Immature natural killer cell (primary cell): ENCODE data around the gene PEX3. TPM values are rescaled to one million over a fixed set of nuclear protein-coding genes. Genes with fewer than 3 reads are reported as not detected.
A peak's percentile ranks its signal among the peaks of the same experiment; 100 is the strongest.

Experiments used
- DNase-seq, 3 donors: peaks; one replicate each; pipeline ENCODE4 v3.0.0; 2022; ENCODE audit warnings: mixed read lengths in 1 of 3
- H3K27ac Mint-ChIP-seq, 6 donors: one replicate each; pipeline ENCODE4 v1.8.0; 2020; ENCODE audit warnings: mixed read lengths in 6 of 6, mild to moderate bottlenecking in 5 of 6, inconsistent platforms in 4 of 6, moderate library complexity in 3 of 6
- H3K27me3 Mint-ChIP-seq, 3 donors: one replicate each; pipeline ENCODE4 v1.8.0; 2020 to 2021; ENCODE audit warnings: low read depth in 3 of 3, mild to moderate bottlenecking in 3 of 3, mixed read lengths in 3 of 3, moderate library complexity in 3 of 3, inconsistent platforms in 1 of 3
- H3K36me3 Mint-ChIP-seq, 3 donors: one replicate each; pipeline ENCODE4 v1.8.0; 2020; ENCODE audit warnings: mixed read lengths in 3 of 3, inconsistent platforms in 2 of 3, mild to moderate bottlenecking in 2 of 3
- H3K4me1 Mint-ChIP-seq, 2 donors: one replicate each; pipeline ENCODE4 v1.8.0; 2020; ENCODE audit warnings: inconsistent platforms in 2 of 2, mild to moderate bottlenecking in 2 of 2, mixed read lengths in 2 of 2, moderate library complexity in 1 of 2
- H3K4me3 Mint-ChIP-seq, 5 donors: one replicate each; pipeline ENCODE4 v1.8.0; 2020; ENCODE audit warnings: mild to moderate bottlenecking in 5 of 5, mixed read lengths in 5 of 5, inconsistent platforms in 3 of 5, moderate library complexity in 3 of 5
- H3K9me3 Mint-ChIP-seq, 6 donors: one replicate each; pipeline ENCODE4 v1.8.0; 2020; ENCODE audit warnings: mild to moderate bottlenecking in 6 of 6, mixed read lengths in 6 of 6, inconsistent platforms in 4 of 6, moderate library complexity in 3 of 6
- polyA plus RNA-seq, 3 donors: library from polyadenylated mRNA; unstranded; fragments of 300-500 nt; fragmentation: Illumina TruSeq; gene quantifications; one replicate each; pipeline ENCODE4 v1.2.3, GENCODE V29; 2021

Gene PEX3
- polyA plus RNA-seq, 3 donors from 2014 or later, result 12.5 to 16.6 (median 14.2) TPM

- Mint-ChIP-seq H3K27ac (no peak overlapping the region), H3K4me3 (no peak overlapping the region), H3K4me1 (no peaks in the 10 kb centered on the region), H3K27me3 (peaks cover 0 to 2% (median 0%) of the 10 kb centered on the region in 3 donors), H3K9me3 (no peaks in the 10 kb centered on the region), H3K36me3 (peaks cover 0 to 12% (median 0%) of the 10 kb centered on the region in 3 donors)
- DNase-seq, result no peak
Observed at GRCh38 chr6:143522039-143522600, 71.5 kb downstream of the PEX3 start.

- Mint-ChIP-seq H3K9me3 (peaks cover 0 to 1% (median 0%) of the 10 kb centered on the region in 6 donors), H3K4me3 (no peak overlapping the region), H3K27ac (no peak overlapping the region)
Observed at GRCh38 chr6:143525356-143525755, 74.8 kb downstream of the PEX3 start.

GRCh38 chr6:143527677-143528076, 77.1 kb downstream of the PEX3 start:
- Mint-ChIP-seq H3K9me3 (peaks cover 0 to 1% (median 0%) of the 10 kb centered on the region in 6 donors), H3K4me3 (no peak overlapping the region), H3K27ac (no peak overlapping the region), H3K4me1 (peaks cover 9 to 12% of the 10 kb centered on the region in 2 donors), H3K27me3 (no peaks in the 10 kb centered on the region), H3K36me3 (peaks cover 0 to under 1% (median 0%) of the 10 kb centered on the region in 3 donors)
- DNase-seq, result no peak

More at GRCh38 chr6:143525356-143525755, 74.8 kb downstream of the PEX3 start:
- no peak for DNase-seq
- H3K36me3 Mint-ChIP-seq, result peaks cover 0 to 9% (median 0%) of the 10 kb centered on the region in 3 donors
- peaks cover 0 to 2% (median 0%) of the 10 kb centered on the region in 3 donors for H3K27me3 Mint-ChIP-seq
- H3K4me1 Mint-ChIP-seq, result peaks cover 9 to 12% of the 10 kb centered on the region in 2 donors

DNA sequence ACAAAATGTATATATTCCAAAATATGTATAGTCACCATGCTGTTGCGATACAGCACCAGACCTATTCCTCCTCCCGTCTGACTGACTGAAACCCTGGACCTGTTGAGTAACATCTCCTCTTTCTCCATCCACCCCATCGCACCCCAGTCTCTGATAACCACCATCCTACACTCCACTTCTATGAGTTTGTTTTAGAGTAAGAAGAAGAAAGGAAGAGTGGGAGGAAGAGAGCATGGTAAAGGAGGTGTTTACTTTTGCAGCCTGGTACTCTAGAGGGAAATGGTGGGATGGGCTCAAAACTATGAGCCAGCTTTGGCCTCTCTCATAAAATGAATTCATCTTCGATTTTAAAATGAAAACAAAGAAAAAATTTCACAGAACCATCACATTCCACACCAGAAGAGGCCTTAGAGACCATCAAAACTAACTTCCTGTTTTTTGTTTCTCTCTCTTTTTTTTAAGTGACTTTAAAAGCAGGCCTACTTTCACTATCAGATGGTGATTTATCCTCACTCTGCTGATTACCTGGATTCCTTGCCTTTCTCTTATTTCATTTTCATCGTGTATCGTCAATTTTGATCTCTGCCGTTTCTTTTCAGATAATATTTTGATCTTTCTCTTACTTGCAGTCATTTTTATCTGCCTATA, 77.7 kb downstream of the PEX3 start:
- peak overlapping the region; percentile 29 to 80 (median 72) for H3K27ac Mint-ChIP-seq
- H3K4me1 Mint-ChIP-seq, result peaks cover 9 to 12% of the 10 kb centered on the region in 2 donors
- peak overlapping the region in 2 of 5 donors; percentile 23 to 45 for H3K4me3 Mint-ChIP-seq
- no peaks in the 10 kb centered on the region for H3K27me3 Mint-ChIP-seq
- no peak for DNase-seq
- H3K36me3 Mint-ChIP-seq, result no peaks in the 10 kb centered on the region
- peaks cover 0 to 1% (median 0%) of the 10 kb centered on the region in 6 donors for H3K9me3 Mint-ChIP-seq

- no peak overlapping the region for H3K4me3 Mint-ChIP-seq
- no peak for DNase-seq
- no peaks in the 10 kb centered on the region for H3K27me3 Mint-ChIP-seq
Observed at GRCh38 chr6:143529095-143529494, 78.5 kb downstream of the PEX3 start.

GRCh38 chr6:143531720-143532499, 81.3 kb downstream of the PEX3 start:
- Mint-ChIP-seq H3K27me3 (peaks cover 0 to 2% (median 0%) of the 10 kb centered on the region in 3 donors), H3K27ac (no peak overlapping the region), H3K4me1 (peaks cover 14 to 20% of the 10 kb centered on the region in 2 donors), H3K4me3 (no peak overlapping the region), H3K36me3 (no peaks in the 10 kb centered on the region), H3K9me3 (peaks cover 0 to 1% (median 0%) of the 10 kb centered on the region in 6 donors)
- DNase-seq, result no peak

More at GRCh38 chr6:143529095-143529494, 78.5 kb downstream of the PEX3 start:
- Mint-ChIP-seq H3K9me3 (peaks cover 0 to 1% (median 0%) of the 10 kb centered on the region in 6 donors), H3K27ac (peak overlapping the region in 1 of 6 donors; percentile 76), H3K36me3 (no peaks in the 10 kb centered on the region), H3K4me1 (peaks cover 9 to 12% of the 10 kb centered on the region in 2 donors)

DNA sequence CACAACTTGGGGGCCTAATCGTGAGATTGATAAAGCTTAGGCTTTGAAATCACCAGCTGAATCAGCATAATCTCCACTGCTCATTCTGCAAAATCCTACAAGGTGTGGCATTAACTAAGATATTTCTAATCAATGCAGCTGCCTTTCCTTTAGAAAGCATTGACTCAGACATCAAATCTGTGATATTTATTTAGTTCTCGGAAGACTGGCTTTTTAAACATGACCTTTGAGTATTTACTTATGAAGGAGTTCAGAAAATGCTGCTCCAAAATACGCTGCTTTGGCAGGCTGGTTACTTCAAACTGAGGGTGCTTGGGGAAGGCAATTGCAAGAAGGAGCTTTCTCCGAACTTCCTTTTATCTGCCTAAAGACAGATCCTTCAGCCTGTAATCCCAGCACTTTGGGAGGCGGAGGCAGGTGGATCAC, 84.6 kb downstream of the PEX3 start:
- Mint-ChIP-seq H3K9me3 (no peaks in the 10 kb centered on the region), H3K4me3 (peak overlapping the region in 3 of 5 donors; percentile 4 to 28 (median 18)), H3K36me3 (no peaks in the 10 kb centered on the region), H3K27ac (no peak overlapping the region), H3K4me1 (peaks cover 21 to 36% of the 10 kb centered on the region in 2 donors), H3K27me3 (peaks cover 0 to 2% (median 2%) of the 10 kb centered on the region in 3 donors)
- DNase-seq, result no peak

GRCh38 chr6:143536461-143536865, 85.9 kb downstream of the PEX3 start:
- Mint-ChIP-seq H3K27ac (peak overlapping the region; percentile 17 to 84 (median 68)), H3K27me3 (peaks cover 0 to 2% (median 2%) of the 10 kb centered on the region in 3 donors), H3K36me3 (no peaks in the 10 kb centered on the region), H3K4me3 (peak overlapping the region; percentile 79 to 89 (median 85)), H3K9me3 (no peaks in the 10 kb centered on the region), H3K4me1 (peaks cover 24 to 44% of the 10 kb centered on the region in 2 donors)
- peak; percentile 52 to 58 (median 57) for DNase-seq

GRCh38 chr6:143536866-143537691, 86.5 kb downstream of the PEX3 start:
- Mint-ChIP-seq H3K27me3 (peaks cover 0 to 2% (median 2%) of the 10 kb centered on the region in 3 donors), H3K27ac (peak overlapping the region in 5 of 6 donors; percentile 28 to 75 (median 51)), H3K4me3 (peak overlapping the region; percentile 79 to 89 (median 86)), H3K4me1 (peaks cover 24 to 47% of the 10 kb centered on the region in 2 donors), H3K36me3 (no peaks in the 10 kb centered on the region), H3K9me3 (no peaks in the 10 kb centered on the region)
- peak; percentile 42 to 52 (median 50) for DNase-seq

- peak overlapping the region; percentile 69 to 87 (median 86) for H3K4me3 Mint-ChIP-seq
- no peaks in the 10 kb centered on the region for H3K36me3 Mint-ChIP-seq
- H3K9me3 Mint-ChIP-seq, result peaks cover 0 to under 1% (median 0%) of the 10 kb centered on the region in 6 donors
- DNase-seq, result no peak
- H3K4me1 Mint-ChIP-seq, result peaks cover 31 to 60% of the 10 kb centered on the region in 2 donors
- peak overlapping the region in 4 of 6 donors; percentile 11 to 49 (median 34) for H3K27ac Mint-ChIP-seq
- H3K27me3 Mint-ChIP-seq, result peaks cover 0 to 2% (median 2%) of the 10 kb centered on the region in 3 donors
Observed at GRCh38 chr6:143538374-143538773, 87.8 kb downstream of the PEX3 start.

GRCh38 chr6:143539106-143539505, 88.5 kb downstream of the PEX3 start:
- DNase-seq, result no peak
- H3K4me1 Mint-ChIP-seq, result peaks cover 37 to 68% of the 10 kb centered on the region in 2 donors
- peak overlapping the region in 2 of 5 donors; percentile 85 to 86 for H3K4me3 Mint-ChIP-seq
- H3K36me3 Mint-ChIP-seq, result no peaks in the 10 kb centered on the region
- peak overlapping the region in 1 of 6 donors; percentile 24 for H3K27ac Mint-ChIP-seq
- H3K9me3 Mint-ChIP-seq, result peaks cover 0 to 3% (median 0%) of the 10 kb centered on the region in 6 donors
- H3K27me3 Mint-ChIP-seq, result peaks cover 0 to 4% (median 2%) of the 10 kb centered on the region in 3 donors

GRCh38 chr6:143539734-143540133, 89.1 kb downstream of the PEX3 start:
- Mint-ChIP-seq H3K9me3 (peaks cover 0 to 3% (median 0%) of the 10 kb centered on the region in 6 donors), H3K4me3 (peak overlapping the region in 1 of 5 donors; percentile 25), H3K27me3 (peaks cover 0 to 4% (median 2%) of the 10 kb centered on the region in 3 donors), H3K4me1 (peaks cover 43 to 74% of the 10 kb centered on the region in 2 donors), H3K36me3 (no peaks in the 10 kb centered on the region), H3K27ac (peak overlapping the region in 2 of 6 donors; percentile 45 to 61)
- no peak for DNase-seq
